M059J (cell line): ENCODE data around the gene ENO4. TPM values are rescaled to one million over a fixed set of nuclear protein-coding genes. Genes with fewer than 3 reads are reported as not detected.

Experiments
- DNase-seq: peaks from one replicate; pipeline ENCODE4 v3.0.0-alpha.2; 2012; ENCODE audit warnings: low read depth
- total RNA-seq: library from RNA; depleted of rRNA; stranded (reverse); fragments of >200 nt; shearing (Covaris generic); gene quantifications from 2 replicates; pipeline ENCODE4 v1.2.3, GENCODE V29; 2014

The ENO4 gene
- total RNA-seq, 1 experiment from 2014 or later = not detected

DNA sequence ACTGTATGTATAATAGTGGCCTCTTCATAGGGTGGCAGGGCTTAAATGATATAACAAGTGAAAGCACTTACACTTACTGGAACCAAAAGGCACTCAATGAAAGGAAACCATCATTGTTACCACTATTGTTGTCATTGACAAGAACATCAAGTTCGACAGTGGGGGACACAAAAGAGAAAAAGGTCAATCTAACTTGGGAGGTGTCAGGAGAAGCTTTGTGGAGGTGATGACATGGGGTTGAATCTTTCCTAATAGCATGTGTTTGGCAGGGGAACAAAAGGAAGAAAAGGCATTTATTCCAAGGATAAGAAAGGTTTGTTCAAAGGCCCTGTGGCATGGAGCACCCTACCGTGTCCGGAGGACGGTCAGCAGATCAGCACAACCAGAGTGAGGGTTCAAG is 18.2 kb upstream of the ENO4 start:
- no peak for DNase-seq

DNA sequence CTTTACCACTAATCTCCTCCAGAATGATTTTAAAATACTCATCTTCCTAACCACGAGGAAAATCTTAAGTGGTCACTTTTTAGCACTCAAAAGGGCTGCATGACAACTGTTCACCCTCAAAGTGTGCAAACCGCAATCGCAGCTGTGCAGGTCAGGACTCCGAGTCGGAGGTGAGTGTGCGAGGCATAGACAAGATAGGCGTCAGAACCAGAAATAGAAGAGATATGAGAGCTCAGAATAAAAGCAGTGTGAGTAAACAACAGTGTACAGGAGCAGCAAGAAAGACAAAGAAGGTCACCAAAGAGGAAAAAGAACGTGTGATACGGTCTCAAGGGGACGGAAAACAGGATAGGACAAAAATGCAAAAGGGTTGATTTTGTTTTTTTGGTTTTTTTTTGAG is 17.5 kb upstream of the ENO4 start:
- DNase-seq = no peak

GRCh38 chr10:116833986-116834985 is 15.0 kb upstream of the ENO4 start:
- no peak for DNase-seq

GRCh38 chr10:116835658-116836057 is 13.6 kb upstream of the ENO4 start:
- DNase-seq = no peak

GRCh38 chr10:116836083-116836482 is 13.2 kb upstream of the ENO4 start:
- DNase-seq = no peak

GRCh38 chr10:116836902-116837523 is 12.3 kb upstream of the ENO4 start:
- no peak for DNase-seq

- DNase-seq = no peak
These were observed 11.1 kb upstream of the ENO4 start for GRCh38 chr10:116838143-116838725.

GRCh38 chr10:116840389-116841075 is 8.8 kb upstream of the ENO4 start:
- no peak for DNase-seq

DNA sequence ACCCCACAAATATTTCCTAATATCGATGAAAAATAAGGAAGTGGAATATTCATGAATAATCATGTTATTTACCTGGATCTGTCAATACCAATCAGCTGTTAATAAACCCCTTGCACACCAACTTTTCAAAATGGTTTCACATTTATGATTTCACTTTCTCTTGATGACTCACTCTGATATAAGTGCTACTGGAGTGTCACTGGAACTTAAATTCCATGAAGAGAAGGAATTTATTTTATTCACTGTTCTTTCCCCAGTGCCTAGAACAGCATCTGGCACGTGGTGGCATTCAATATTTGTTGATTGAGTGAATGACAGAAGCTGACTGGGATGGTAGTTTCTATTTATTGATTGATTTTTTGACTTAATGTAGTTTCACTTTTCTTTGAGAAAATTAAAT is 3.5 kb upstream of the ENO4 start:
- no peak for DNase-seq

DNA sequence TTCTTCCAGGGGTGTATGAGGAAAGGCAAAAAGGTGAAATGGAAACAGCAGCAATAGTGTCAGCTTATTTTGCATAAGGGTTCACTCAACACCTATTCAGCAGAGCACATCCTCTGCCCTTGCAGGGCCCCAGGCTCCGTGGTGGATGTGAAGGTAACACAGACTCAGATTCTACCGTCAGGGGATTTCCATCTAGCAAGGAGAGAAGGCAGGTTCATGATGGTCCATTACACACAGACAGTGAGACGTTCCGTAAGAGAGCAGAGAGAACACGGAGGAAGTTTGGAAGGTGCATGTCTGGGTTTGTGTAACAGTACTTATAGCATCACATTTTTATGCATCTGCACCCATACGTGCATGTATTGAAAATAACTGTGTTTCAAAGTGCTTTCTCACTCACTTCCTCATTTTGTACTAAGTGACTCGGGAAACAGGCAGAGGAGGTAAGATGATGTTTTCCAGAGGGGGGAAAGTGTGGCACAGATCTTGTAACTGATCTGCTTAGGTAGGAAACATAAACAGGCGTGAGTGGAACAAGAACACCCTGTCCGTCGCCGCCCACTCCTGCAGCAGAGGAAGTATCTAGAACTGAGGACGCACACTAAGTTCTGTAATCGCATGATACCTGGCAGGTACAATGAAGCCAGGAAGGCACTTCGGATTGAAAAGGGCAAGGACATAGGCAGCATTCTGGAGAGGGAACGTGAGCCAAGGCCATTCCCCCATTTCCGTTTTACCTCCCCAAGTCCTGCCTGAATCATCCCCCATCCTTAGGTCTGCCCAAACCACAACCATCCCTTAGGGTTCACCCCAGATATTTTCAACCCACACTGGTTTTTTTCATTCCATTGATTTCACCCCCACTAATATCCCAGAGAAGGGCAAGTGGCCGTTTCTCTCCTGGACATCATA is 1.0 kb upstream of the ENO4 start:
- peak; percentile 68 for DNase-seq

DNA sequence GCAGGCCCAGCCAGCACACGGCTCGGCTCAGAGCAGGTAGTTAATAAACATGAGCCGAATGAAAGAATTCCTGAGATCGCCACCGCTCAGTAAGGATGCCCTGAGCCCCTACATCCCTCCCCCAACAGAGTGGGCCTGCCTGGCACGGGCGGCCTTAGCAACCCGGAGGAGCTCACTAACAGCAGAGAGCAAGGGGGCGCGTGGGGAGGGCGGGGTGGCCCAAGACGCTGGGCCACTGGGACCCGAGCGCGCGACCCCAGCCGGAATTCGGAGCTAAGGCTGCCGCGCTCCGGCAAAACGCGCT is 403 bp upstream of the ENO4 start:
- DNase-seq = no peak

DNA sequence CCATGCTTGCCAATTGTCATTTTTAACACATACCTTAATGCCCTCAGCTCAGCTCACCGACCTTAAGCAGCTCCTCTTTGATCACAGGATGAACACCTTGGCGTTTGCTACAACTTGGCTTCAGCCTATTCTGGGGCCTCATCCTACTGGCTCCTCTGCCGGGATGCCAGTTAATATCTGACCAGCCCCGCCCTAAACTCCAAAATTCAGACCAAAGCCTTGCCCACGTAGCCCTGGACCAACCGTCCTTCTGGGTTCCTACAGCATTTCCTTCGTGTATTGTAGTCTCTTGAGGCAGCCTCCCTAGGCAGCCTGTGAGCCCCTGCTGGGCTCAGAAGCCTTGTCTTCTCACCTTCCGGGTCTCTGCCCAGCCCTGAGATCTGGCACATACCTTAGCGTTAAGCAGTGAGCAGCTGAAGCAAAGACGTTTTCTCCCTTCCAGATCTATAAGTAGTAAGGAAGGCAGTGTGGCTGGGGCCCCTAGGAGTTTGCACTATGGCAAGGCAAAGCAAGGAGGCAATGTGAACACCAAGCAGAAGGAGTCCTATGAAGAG is 836 bp downstream of the ENO4 start:
- DNase-seq = no peak

GRCh38 chr10:116852246-116852645 is 2.9 kb downstream of the ENO4 start:
- DNase-seq = no peak

DNA sequence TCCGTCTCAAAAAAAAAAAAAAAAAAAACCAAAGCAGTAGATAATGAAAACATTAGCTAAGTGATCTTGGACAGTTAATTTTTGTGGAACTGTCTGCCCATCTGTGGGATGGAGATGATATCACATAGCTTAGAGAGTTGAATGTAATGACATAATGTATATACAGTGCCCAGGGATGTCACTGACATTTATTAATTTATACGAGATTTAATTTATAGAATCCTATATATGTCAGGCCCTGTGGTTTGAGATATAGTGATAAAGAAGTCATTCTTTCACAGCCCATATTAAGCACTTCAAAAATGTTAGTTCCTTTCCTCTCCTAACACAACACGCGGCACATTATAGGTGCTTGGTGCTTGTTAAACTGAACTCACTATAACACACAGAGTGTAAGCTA is 4.0 kb downstream of the ENO4 start:
- DNase-seq = no peak

GRCh38 chr10:116853701-116854100 is 4.4 kb downstream of the ENO4 start:
- no peak for DNase-seq

GRCh38 chr10:116857156-116857555 is 7.9 kb downstream of the ENO4 start:
- DNase-seq = no peak

DNA sequence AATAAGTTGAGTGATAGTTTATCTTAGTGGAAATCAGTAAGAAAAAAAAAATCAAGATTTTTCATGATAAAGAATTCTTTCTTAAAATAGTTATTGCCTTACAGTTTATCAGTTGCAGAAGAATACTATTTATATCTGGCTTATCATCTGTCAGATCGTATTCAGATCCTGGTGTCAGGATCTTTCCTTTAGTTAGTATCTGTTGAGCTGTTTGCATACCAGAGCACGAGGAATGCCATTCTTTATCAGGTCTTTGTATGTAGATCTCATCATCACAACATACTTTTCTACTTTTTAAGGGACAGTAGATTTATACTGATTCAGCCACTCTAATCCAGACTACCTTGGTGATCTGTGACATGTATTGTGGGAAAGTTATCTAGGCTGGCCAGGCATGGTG is 12.5 kb downstream of the ENO4 start:
- DNase-seq = no peak

DNA sequence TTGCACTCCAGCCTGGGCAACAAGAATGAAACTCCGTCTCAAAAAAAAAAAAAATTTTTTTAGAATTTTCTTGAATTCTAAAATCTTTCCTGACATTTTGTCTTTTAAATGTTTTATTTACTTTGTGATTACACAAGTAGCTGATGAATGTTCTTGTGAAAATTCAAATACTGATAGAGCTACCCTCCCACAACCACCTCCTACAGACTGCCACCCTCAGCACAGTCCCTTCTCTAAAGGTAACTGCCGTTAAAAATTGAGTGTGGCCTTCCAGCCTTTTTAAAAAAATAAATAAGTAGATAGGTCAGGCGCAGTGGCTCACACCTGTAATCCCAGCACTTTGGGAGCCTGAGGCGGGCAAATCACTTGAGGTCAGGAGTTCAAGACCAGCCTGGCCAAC is 15.1 kb downstream of the ENO4 start:
- DNase-seq = no peak

GRCh38 chr10:116866066-116866465 is 16.8 kb downstream of the ENO4 start:
- DNase-seq = no peak

DNA sequence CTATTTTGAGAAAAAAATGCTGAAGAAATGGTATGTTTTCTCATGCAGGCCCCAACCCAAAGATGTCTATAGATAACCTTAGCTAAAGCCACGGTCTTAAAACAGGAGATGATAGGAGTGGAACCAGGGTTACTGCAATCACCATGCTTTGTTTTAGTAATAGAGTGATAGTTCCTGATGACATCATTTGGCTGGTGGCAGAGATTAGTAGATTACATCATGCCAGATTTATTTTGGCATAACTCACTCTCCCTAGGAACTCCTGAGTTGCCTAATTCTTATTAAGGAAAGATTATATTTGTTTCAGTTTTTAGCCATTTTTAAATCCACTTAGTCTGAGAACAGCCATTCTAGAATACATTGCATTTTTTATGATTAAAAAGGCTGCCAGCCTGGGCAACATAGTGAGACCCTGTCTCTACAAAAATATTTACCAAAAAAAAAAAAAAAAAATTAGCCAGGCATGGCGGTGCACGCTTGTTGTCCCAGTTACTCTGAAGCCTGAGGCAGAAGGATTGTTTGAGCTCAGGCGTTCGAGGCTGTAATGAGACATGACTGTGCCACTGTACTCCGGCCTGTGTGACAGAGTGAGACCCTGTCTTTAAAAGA is 17.8 kb downstream of the ENO4 start:
- no peak for DNase-seq
